KMS-11 (cell line): Measurements from ENCODE around the gene C12orf75.

Experiments used
- H2AFZ ChIP-seq: fragments of 200-600 bp; sonication (generic); 2 replicates; pipeline ENCODE4 v1.6.1; 2016; ENCODE audit warnings: antibody characterized with exemption, mixed run types, low read depth
- H3K27ac ChIP-seq: fragments of 200-600 bp; sonication (generic); 2 replicates; pipeline ENCODE4 v1.6.1; 2016; ENCODE audit warnings: mild to moderate bottlenecking, mixed run types
- H3K27me3 ChIP-seq: fragments of 200-600 bp; sonication (generic); 2 replicates; pipeline ENCODE4 v1.6.1; 2017; ENCODE audit warnings: mild to moderate bottlenecking, low read depth, mixed run types, moderate library complexity; ENCODE audit not compliant: insufficient read depth
- H3K36me3 ChIP-seq: fragments of 200-600 bp; sonication (generic); 2 replicates; pipeline ENCODE4 v1.6.1; 2017; ENCODE audit warnings: mild to moderate bottlenecking, mixed run types; ENCODE audit not compliant: insufficient read depth
- H3K4me1 ChIP-seq: fragments of 200-600 bp; sonication (generic); 2 replicates; pipeline ENCODE4 v1.6.1; 2016; ENCODE audit warnings: mild to moderate bottlenecking, low read depth, mixed run types; ENCODE audit not compliant: poor library complexity, severe bottlenecking
- H3K4me2 ChIP-seq: fragments of 200-600 bp; sonication (generic); 2 replicates; pipeline ENCODE4 v1.7.0; 2016; ENCODE audit warnings: mild to moderate bottlenecking, mixed run types
- H3K4me3 ChIP-seq: fragments of 200-600 bp; sonication (generic); IDR thresholded peaks from 2 replicates; pipeline ENCODE4 v1.6.1; 2017; ENCODE audit warnings: low read depth, low read length, mixed read lengths; ENCODE audit not compliant: insufficient read depth
- H3K79me2 ChIP-seq: fragments of 200-600 bp; sonication (generic); 2 replicates; pipeline ENCODE4 v1.6.1; 2016; ENCODE audit warnings: low read depth, mixed run types; ENCODE audit not compliant: insufficient read depth
- H3K9ac ChIP-seq: fragments of 200-600 bp; sonication (generic); 2 replicates; pipeline ENCODE4 v1.6.1; 2016; ENCODE audit warnings: mild to moderate bottlenecking, mixed run types
- H4K20me1 ChIP-seq: fragments of 200-600 bp; sonication (generic); 2 replicates; pipeline ENCODE4 v1.6.1; 2016; ENCODE audit warnings: mild to moderate bottlenecking, mixed run types; ENCODE audit not compliant: insufficient read depth
- CTCF ChIP-seq: fragments of 200-600 bp; sonication (generic); conservative IDR thresholded peaks from 2 replicates; pipeline ENCODE4 v1.6.1; 2017; ENCODE audit warnings: low read depth, mild to moderate bottlenecking, antibody characterized with exemption, low read length, moderate library complexity, mixed read lengths

Gene C12orf75

GRCh38 chr12:105334001-105334400, 3.5 kb downstream of the C12orf75 start:
- H3K4me3 ChIP-seq = no peak overlapping the region
- H3K79me2 ChIP-seq = peaks cover 8% of the 10 kb centered on the region; the same call in 1 of the 2 replicates

GRCh38 chr12:105334582-105334981, 4.1 kb downstream of the C12orf75 start:
- Histone ChIP-seq H3K4me1 (peaks cover 13% of the 10 kb centered on the region), H3K9ac (no peak overlapping the region), H3K4me2 (no peak overlapping the region), H3K4me3 (no peak overlapping the region), H4K20me1 (no peaks in the 10 kb centered on the region), H3K27ac (no peak overlapping the region), H3K27me3 (no peaks in the 10 kb centered on the region), H2AFZ (no peak overlapping the region), H3K36me3 (no peaks in the 10 kb centered on the region), H3K79me2 (peaks cover 8% of the 10 kb centered on the region; the same call in 1 of the 2 replicates)
- TF ChIP-seq CTCF = no peak

More at GRCh38 chr12:105334001-105334400, 3.5 kb downstream of the C12orf75 start:
- TF ChIP-seq CTCF = no peak
- peaks cover 14% of the 10 kb centered on the region for H3K4me1 ChIP-seq
- H3K36me3 ChIP-seq = no peaks in the 10 kb centered on the region
- H3K9ac ChIP-seq = no peak overlapping the region
- no peaks in the 10 kb centered on the region for H3K27me3 ChIP-seq
- H4K20me1 ChIP-seq = no peaks in the 10 kb centered on the region
- no peak overlapping the region for H3K4me2 ChIP-seq
- H2AFZ ChIP-seq = no peak overlapping the region
- H3K27ac ChIP-seq = no peak overlapping the region

- Histone ChIP-seq H3K4me2 (no peak overlapping the region), H3K9ac (no peak overlapping the region), H3K36me3 (no peaks in the 10 kb centered on the region), H3K4me1 (peaks cover 10% of the 10 kb centered on the region), H4K20me1 (no peaks in the 10 kb centered on the region), H3K79me2 (peaks cover 8% of the 10 kb centered on the region; the same call in 1 of the 2 replicates), H3K27ac (no peak overlapping the region), H3K27me3 (no peaks in the 10 kb centered on the region), H3K4me3 (no peak overlapping the region), H2AFZ (no peak overlapping the region)
- TF ChIP-seq CTCF = no peak
Observed at GRCh38 chr12:105335856-105336255, 5.4 kb downstream of the C12orf75 start.

- Histone ChIP-seq H2AFZ (no peak overlapping the region), H3K4me2 (no peak overlapping the region), H3K4me1 (peaks cover 10% of the 10 kb centered on the region), H3K9ac (no peak overlapping the region), H4K20me1 (no peaks in the 10 kb centered on the region), H3K36me3 (no peaks in the 10 kb centered on the region), H3K4me3 (no peak overlapping the region), H3K27ac (no peak overlapping the region), H3K27me3 (no peaks in the 10 kb centered on the region), H3K79me2 (peaks cover 8% of the 10 kb centered on the region; the same call in 1 of the 2 replicates)
- no peak for TF ChIP-seq CTCF
Observed at GRCh38 chr12:105336411-105336810, 5.9 kb downstream of the C12orf75 start.
